GM18517 (cell line): ENCODE measurements around the gene AACS.
"Not testable (repeated sequence)": the region's sequence is repeated elsewhere in the genome, so short reads cannot be mapped to it uniquely, and the experiment has no call there.

Experiments used
- ATAC-seq: cut with Tn5 transposase; IDR thresholded peaks from one replicate; pipeline ENCODE4 v1.9.1; 2021; ENCODE audit warnings: mild to moderate bottlenecking, moderate library complexity; ENCODE audit not compliant: unreplicated experiment

The AACS gene

DNA sequence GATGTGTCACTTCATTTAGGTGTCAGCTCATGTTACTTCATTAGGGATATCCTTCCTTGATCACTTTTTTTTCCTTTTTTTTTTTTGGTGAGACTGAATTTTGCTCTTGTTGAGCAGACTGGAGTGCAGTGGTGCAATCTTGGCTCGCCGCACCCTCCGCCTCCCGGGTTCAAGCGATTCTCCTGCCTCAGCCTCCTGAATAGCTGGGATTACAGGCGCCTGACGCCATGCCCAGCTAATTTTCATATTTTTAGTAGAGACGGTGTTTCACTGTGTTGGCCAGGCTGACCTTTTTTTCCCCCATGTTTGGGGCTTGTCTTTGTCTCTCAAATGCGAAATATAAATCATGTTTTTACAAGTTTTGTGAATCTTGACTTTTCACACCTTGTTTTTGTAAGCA, 9.6 kb upstream of the AACS start:
- ATAC-seq, result no peak

DNA sequence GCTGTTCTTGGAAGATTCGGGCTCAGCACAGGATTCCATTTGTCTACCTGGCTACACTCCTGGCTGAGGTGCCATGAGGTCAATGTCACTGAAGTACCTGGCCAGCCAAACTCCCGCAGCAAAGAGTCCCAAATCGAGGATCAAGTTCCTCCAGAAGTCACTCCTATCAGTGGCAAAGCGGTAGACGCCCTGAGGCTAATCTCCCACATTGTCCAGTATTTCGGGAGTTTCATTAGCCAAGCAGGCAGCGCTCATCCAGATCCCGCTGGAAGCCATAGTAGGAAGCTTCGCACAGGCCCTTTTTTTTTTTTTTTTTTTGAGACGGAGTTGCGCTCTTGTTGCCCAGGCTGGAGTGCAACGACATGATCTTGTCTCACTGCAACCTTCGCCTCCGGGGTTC, 8.9 kb upstream of the AACS start:
- ATAC-seq, result no peak

DNA sequence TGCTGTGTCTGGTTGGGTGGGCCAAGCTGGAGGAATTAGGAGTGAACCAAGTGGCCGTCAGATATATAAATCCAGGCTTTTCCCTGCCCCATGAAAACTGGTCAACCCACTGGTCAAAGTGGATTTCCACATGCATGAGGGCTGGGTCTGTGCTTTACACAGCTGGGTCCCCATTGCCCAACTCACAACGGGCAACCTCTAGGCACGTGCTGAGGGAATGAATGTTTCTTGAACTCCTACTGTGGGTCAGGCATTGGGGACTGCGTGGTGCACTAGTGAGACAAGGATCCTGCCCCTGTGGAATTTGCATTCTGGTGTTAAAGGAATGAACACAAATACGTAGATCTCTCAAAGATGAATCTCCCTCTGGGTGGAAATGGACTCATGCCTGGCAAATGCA, 7.5 kb upstream of the AACS start:
- ATAC-seq, result no peak

DNA sequence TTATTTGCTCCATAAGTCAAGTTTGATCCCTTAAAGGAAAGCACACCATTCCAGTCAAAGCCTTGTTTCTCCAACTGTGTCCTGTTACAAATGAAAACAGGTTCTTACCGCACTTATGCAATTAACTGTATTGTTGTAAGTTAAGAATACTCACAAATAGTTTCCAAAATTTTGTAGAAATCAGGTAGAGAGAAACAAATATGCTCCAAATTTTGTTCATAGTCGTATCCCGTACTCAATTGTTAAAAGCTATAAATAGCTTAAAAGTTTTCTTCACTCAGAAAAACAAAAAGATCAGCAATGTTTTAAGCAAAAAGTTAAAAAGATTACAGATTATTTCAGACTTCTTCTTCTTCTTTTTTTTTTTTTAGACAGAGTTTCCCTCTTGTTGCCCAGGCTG, 4.0 kb upstream of the AACS start:
- ATAC-seq, result no peak

DNA sequence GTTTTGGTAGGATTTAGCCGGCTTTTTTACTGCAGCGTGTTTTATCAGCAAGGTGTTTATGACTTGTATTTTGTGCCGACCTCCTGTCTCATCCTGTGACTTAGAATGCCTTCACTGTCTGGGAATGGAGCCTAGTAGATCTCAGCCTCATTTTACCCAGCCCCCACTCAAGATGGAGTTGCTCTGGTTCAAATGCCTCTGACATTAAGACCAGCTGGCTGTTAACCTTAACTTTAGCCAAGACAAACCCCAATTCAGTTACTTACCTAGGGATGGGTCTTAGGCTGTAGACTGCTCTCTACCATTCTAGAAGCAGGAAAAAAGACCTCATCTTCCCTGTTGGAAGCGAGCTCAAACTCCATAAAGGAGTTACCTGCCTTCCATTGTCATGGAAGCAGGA, 1.7 kb upstream of the AACS start:
- ATAC-seq, result not testable (repeated sequence)

DNA sequence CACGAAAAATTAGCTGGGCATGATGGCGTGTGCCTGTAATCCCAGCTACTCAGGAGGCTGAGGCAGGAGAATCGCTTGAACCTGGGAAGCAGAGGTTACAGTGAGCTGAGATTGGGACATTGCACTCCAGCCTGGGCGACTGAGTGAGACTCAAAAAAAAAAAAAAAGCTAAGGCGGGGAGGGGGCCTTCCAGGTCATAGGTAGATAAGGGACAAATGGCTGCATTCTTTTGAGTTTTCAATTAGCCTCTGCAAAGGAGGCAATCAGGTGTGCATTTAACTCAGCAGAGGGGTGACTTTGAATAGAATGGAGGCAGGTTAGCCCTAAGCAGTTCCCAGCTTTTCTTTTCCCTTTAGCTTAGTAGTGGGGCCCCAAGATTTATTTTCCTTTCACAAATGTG, 743 bp upstream of the AACS start:
- ATAC-seq, result no peak

DNA sequence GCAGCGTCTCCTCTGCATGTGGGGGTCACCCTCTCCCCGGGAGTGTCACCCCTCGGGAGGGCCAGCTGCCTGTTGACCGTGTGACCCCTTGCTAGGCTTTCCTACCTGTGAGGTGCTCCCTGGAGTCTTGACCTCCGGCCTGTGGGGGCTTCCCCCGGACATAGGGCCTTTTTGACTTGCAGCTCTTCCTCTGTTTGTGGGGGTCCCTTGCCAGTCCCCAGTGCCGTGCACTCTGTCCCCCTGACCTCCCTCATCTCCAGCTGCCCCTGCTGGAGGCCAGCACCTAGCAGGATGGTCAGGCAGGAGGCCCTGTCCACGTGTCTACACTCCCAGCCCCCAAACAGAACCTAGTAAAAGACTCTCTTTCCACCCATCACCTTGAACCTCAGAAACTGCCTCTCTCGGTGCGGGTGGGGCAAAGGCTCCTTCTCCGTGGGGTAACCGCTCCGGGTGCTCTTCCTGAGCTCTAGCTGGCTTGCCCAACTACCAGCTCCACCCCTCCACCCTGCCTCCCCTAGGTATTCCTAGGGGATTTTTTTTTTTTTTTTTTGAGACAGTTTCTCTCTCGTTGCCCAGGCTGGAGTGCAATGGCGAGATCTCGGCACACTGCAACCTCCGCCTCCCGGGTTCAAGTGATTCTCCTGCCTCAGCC, 810 bp downstream of the AACS start:
- ATAC-seq, result no peak

DNA sequence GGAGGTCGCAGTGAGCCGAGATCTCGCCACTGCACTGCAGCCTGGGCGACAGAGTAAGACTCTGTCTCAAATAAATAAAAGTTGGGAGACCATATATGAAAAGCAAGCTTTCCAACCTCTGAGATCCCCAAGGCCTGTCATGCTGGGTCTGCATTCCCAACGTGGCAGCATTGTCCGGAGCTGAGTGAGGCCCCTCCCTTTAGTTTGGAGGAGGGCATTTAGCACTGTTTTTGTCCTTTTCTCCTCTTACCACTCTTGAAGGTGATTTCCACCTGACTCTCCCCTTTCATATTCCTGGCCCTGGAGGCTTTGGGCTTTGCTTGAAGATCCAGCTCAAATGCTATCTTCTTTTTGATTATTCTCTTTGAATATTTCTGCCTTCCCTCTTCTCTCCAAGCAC, 3.2 kb downstream of the AACS start:
- ATAC-seq, result no peak

DNA sequence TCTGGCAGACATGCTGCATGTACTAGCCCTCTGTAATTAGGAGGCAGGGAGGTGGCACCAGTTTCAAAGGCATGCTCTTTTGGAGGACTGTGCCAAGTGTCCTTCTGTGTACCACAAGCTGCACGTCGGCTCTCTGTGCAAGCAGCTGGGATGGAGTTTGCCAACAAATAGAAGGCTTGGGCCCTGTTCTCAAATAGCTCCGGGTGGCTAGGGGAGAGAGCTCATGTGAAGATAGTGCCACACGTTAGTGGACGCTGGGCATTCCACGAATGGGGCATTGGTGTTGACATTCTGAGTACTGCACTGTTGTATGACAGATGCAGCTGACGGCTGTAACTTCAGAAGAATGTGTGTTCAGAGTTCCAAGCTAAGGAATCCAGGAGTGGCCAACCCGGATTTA, 4.4 kb downstream of the AACS start:
- no peak for ATAC-seq

DNA sequence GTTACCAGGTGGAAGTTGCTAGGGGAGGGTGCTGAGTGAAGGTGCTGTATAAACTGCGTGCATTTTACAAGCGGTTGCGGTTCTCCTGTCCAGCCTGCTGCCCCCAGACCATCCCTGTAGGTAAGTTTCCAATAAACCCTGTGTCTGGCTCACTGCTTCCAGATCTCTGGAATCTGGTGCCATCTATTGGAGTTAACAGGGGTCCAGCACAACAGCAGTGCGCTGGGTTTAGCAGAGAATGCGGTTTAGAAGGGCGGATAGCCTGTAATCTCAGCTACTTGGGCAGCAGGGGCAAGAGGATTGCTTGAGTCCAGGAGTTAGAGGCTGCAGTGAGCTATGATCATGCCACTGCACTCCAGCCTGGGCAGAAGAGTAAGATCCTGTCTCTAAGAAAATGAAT, 4.9 kb downstream of the AACS start:
- no peak for ATAC-seq

DNA sequence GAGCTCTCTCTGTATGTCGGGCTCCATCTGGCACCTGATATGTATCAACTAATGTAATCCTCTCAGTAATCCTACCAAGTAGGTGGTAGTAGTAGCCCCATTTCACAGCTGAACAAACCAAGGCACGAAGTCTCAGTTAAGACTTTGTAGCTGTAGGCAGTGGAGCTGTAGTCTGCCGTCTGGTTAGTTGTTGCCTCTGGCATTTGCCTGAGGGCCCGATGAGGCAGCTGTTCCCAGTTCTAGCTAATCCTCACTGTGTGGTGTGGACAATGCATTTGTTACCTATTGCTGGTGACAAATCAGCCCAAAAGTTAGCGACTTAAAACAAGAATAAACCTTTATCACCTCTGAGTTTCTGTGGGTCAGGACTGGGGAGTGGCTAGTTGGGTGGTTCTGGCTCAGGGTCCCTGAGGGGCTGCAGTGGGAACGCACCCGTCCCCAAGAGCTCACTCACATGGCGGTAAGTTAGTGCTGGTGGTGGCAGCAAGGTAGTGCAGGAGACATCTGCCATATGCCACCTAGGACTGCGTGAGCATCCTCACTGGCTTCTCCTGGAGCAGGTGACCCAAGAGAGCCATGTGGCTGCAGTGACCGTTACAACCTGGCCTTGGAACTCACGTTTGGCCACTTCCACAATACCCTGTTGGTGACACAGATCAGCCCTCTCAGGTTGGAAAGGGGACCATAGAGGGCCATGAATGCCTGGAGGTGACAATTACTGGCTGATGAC, 5.6 kb downstream of the AACS start:
- ATAC-seq, result no peak

DNA sequence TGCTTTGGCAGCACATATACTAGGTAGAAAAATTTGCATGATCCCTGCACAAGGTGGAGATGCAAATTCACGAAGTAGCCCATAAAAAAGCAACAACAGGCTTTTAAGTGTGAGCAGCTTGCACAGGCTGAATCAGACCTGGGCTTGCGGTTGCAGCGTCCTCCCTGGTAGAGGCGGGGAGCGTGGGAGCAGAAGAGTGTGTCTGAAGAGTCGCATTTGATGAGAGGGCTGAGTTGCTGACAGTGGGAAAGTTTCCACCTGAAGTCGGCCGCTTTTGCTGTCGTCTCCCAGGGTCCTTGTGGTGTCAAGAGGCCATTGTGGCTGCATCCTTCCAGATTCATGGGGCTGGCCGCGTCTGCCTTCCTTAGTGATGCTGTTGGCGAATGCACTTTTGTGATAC, 6.2 kb downstream of the AACS start:
- no peak for ATAC-seq

DNA sequence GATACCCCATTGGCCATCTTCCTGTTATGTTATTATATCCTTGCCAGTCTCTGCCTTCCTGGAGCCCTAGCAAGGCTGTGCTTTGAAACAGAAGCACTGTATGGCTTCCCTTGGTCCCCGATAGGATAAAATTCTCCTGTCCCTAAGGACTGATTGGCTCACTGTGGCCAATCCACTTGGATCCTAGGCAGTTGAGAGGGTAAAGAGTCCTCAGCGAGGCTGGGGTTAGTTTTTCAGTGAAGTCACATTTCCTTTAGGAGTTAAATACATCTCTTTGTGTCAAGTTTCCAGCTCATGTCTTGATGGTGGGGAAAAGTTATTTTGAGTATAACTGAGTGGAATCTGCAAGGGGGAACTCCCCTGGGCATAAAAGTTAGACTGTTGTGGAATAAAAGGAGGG, 7.3 kb downstream of the AACS start:
- ATAC-seq, result no peak

DNA sequence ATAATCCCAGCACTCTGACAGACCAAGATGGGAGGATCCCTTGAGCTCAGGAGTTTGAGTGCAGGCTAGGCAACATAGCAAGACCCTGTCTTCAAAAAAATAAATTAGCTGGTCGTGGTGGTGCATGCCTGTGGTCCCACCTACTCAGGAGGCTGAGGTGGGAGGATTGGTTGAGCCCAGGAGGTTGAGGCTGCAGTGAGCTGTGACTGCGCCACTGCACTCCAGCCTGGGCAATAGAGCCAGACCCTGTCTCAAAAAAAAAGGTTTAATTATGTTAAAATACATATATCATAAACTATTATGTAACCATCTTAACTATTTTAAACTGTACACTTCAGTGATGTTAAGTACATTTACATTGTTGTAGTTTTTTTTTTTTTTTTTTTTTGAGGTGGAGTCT, 9.1 kb downstream of the AACS start:
- ATAC-seq, result not testable (repeated sequence)

DNA sequence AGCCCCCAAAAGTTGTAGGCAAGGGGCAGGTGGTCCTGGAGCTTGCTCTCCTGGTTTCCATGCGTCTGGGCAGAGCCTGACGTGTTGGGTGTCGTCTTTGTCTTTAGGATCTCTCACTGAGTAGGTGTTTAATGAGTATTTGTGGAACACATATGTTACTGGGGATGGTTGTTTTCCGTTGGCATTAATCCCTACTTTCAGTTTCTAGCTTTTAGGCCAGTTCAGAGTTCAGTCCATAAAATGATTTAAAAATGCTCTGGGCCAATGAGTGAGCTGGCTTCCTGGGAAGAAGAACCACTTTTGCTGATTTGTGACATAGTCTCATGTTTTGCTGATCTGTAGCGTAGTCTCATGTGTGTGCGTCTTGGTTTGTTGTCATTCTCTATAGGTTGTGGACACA, 10.9 kb downstream of the AACS start:
- no peak for ATAC-seq

DNA sequence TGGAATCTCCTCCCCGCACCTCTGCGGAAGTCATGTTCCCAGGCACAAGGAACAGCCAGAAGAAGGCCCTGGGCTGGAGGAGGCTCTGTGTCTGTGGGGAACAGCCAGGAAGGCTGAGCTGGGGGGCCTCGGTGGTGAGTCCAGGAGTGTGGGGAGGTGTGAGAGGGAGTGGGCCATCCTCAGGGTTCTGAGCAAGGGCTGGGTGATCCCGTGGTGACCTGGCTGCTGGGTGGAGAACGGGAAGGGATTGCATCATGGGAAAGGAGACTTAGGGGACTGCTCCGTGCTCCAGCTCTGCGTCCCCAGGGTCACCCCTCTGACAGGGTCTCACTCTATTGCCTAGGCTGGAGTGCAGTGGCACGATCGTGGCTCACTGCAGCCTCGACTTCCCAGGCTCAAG, 13.8 kb downstream of the AACS start:
- no peak for ATAC-seq

DNA sequence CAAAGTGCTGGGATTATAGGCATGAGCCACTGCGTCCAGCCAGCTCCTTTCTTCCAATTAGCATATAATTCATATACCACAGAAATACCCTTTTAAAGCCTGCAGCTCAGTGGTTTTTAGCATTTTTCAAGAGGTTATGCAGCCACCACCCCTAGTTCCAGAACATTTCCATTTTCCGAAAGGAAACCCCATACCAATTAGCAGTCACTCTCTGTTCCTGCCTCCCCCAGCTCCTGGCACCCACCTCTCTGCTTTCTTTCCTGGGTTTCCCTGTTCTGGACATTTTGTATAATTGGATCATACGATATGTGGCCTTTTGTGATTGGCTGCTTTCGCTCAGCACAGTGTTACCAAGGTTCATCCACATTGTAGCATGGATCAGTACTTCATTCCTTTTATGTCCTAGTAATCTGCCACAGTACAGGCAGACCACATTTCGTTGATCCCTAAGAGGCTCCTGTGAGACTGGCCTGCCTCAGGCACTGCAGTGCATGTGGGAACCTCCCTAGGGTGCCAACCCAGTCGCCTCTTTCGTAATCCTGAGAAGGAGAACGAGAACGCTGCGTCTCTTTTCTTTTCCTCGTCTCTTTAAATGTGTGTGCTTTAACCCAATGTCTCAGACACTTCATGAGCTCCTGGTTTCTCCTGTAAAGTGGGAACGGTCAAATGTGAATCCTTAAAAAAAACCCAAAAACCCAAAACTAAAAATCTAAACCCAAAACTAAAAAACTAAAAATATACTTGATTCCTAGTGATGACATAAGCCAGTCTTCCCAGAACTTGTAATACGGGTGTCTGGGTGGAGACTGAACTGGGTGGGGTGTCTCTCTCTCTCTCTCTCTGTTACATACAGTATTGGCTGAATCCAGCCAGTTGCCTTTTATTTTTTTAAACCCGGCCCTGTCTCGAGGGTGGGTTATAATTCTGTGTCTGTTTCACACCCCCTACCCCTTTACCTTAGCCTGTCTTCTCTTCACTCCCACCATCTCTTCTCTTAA, 14.7 kb downstream of the AACS start:
- ATAC-seq, result no peak

DNA sequence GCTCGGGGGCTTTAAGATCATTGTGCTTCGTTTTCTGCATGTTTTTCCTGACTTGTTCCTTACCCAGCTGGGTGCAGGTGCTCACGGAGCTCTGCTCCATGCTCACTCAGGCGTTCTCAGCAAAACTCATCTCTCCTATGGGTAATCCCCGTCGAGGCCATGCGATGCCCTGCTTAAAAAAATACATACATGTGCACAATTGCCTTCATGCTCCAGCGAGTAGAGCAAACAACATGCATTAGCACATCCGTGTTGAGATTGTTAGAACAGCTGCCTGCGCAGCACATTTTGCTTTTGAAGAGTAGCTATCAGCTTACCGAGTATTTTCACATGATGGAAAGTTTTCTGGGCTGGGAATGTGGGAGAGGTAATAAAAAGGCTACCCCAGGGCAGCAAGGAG, 16.2 kb downstream of the AACS start:
- ATAC-seq, result no peak

DNA sequence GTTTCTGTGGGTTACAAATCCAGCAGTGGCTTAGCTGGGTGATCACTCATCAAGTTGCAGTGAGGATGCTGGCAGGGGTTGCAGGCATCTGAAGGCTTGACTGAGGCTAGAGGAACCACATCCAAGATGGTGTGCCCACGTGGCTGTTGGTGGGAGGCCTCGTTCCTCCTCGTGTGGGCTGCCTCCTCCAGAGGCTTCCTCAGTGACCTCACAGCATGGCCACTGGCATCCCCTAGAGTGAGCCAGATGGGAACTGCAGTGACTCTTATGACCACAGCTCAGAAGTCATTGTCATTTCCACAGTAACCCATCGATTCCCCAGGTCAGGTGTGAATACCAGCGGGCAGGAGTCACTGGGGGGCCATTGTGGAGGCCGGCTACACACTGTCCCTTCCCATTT, 17.8 kb downstream of the AACS start:
- ATAC-seq, result no peak

DNA sequence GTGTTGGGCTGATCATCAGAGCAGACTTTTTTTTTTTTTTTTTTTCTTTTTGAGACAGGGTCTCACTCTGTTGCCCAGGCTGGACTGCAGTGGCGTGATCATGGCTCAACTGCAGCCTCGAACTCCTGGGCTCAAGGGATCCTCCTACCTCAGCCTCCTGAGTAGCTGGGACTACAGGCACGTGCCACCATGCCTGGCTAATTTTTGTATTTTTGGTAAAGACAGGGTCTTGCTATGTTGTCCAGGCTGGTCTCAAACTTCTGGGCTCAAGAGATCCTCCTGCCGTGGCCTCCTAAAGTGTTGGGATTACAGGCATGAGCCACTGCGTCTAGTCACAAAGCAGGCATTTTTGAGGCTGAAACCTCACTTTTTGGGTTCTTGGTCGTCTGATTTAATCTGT, 23.0 kb downstream of the AACS start:
- ATAC-seq, result not testable (repeated sequence)

DNA sequence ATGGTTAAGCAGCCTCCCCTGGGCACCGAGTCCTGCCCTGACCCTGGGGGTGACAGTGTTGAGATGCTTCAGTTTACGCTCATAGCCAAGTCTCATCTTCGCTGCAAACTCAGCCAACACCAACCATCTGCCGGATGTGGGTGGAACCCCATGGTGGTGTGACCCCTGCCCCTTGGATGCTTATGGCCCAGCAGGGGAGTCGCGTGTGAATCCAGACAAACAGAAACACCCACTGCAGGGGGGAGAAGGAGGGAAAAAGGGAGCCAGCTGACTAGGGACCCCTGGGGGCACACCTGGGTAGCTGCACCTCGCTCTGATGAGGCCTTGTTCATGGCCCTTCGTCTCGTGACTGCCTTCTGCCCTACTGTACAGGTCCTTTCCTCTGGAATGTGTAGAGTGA, 23.8 kb downstream of the AACS start:
- ATAC-seq, result no peak

DNA sequence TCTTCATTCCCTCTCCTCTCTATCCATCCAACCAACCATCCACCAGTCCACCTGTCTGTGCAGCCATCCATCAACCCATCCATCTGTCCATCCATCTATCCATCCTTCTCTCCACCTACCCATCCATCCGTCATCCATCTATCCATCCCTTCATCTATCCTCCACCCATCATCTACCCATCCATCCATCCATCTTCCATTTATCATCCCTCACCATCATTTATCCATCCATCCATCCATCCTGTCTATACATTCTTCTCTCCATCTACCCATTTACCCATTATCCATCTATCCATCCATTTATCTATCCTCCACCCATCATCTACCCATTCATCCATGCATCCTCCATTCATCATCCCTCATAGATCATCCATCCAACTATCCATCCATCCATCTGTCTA, 24.4 kb downstream of the AACS start:
- ATAC-seq, result no peak
